HEK293T (cell line): Measurements from ENCODE around the gene SPATA31D3.
"Not testable (repeated sequence)": the region's sequence is repeated elsewhere in the genome, so short reads cannot be mapped to it uniquely, and the experiment has no call there.

Experiments used
- CTCF ChIA-PET: fragments of 350-600 bp; formaldehyde crosslinking; extraction: SDS; loops from one replicate; lab custom pipeline; 2021; ENCODE audit warnings: antibody characterized with exemption, inconsistent platforms; lab: Yijun Ruan, JAX
- POLR2A ChIA-PET: fragments of 350-600 bp; formaldehyde crosslinking; extraction: SDS; loops from one replicate; lab custom pipeline; 2020; ENCODE audit warnings: antibody characterized with exemption, inconsistent platforms; lab: Yijun Ruan, JAX
- DNase-seq: peaks from one replicate; pipeline ENCODE4 v3.0.0; 2012; ENCODE audit warnings: mixed read lengths; ENCODE audit errors: extremely low spot score
- ARNT ChIP-seq: fragments of 450-650 bp; IDR thresholded peaks from 2 replicates; pipeline ENCODE4 v1.6.1; 2017; ENCODE audit warnings: mild to moderate bottlenecking
- BHLHE40 ChIP-seq: fragments of 450-650 bp; IDR thresholded peaks from 2 replicates; pipeline ENCODE4 v1.6.1; 2016; ENCODE audit warnings: mild to moderate bottlenecking, moderate library complexity, borderline replicate concordance
- CTBP1 ChIP-seq: fragments of 450-650 bp; IDR thresholded peaks from 2 replicates; pipeline ENCODE4 v1.6.1; 2016; ENCODE audit warnings: borderline replicate concordance
- ELF4 ChIP-seq: fragments of 450-650 bp; IDR thresholded peaks from 2 replicates; pipeline ENCODE4 v1.6.1; 2017; ENCODE audit warnings: antibody characterized with exemption
- FOXA1 ChIP-seq: fragments of 450-650 bp; IDR thresholded peaks from 2 replicates; pipeline ENCODE4 v1.6.1; 2016; ENCODE audit warnings: mild to moderate bottlenecking
- FOXK2 ChIP-seq: fragments of 450-650 bp; IDR thresholded peaks from 2 replicates; pipeline ENCODE4 v1.6.1; 2016; ENCODE audit warnings: mild to moderate bottlenecking
- FOXM1 ChIP-seq: fragments of 450-650 bp; IDR thresholded peaks from 2 replicates; pipeline ENCODE4 v1.6.1; 2017; ENCODE audit warnings: mild to moderate bottlenecking, borderline replicate concordance
- HDGF ChIP-seq: fragments of 450-650 bp; IDR thresholded peaks from 2 replicates; pipeline ENCODE4 v1.6.1; 2017; ENCODE audit warnings: antibody characterized with exemption, borderline replicate concordance
- L3MBTL2 ChIP-seq: fragments of 450-650 bp; conservative IDR thresholded peaks from 2 replicates; pipeline ENCODE4 v1.6.1; 2016; ENCODE audit warnings: mild to moderate bottlenecking
- LEF1 ChIP-seq: fragments of 450-650 bp; IDR thresholded peaks from 2 replicates; pipeline ENCODE4 v1.6.1; 2017; ENCODE audit warnings: mild to moderate bottlenecking, borderline replicate concordance
- NFRKB ChIP-seq: fragments of 450-650 bp; IDR thresholded peaks from 2 replicates; pipeline ENCODE4 v1.6.1; 2016; ENCODE audit warnings: mild to moderate bottlenecking, moderate library complexity
- SP1 ChIP-seq: fragments of 450-650 bp; IDR thresholded peaks from 2 replicates; pipeline ENCODE4 v1.6.1; 2017
- SUZ12 ChIP-seq: fragments of 450-650 bp; IDR thresholded peaks from 2 replicates; pipeline ENCODE4 v1.6.1; 2016; ENCODE audit warnings: mild to moderate bottlenecking
- TARDBP ChIP-seq: fragments of 450-650 bp; IDR thresholded peaks from 2 replicates; pipeline ENCODE4 v1.6.1; 2016
- ZNF384 ChIP-seq: fragments of 450-650 bp; IDR thresholded peaks from 2 replicates; pipeline ENCODE4 v1.6.1; 2016
- TF ChIP-seq, protein P1 (sequence below): fragments of 450-650 bp; IDR thresholded peaks from 2 replicates; pipeline ENCODE4 v1.6.1; 2016

Gene SPATA31D3

DNA sequence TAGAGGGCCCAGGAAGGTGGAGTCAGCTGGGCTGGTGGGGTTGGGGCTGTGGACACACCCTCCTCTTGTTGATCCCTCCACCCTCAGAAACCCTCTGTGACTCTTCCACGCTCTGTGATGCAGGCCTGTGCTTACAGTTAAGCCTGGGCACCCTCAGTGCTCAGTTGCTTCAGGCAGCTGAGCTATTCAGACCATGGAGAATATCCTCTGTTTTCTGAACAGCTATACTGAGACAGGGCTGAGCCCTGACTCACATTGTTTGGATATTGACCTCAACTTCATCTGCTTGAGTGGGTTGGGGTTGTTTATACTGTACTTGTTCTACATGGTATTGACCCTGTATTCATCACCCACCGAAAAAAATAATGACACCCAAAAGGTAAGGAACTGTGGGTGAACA is at the start of gene SPATA31D3:
Gene SPATA31D3 (plus strand): TSS at position 108 of the 400 bp plus-strand sequence. CDS start 86 bp downstream, at position 194.
- CTCF ChIA-PET, POLR2A ChIA-PET, DNase-seq: not testable (repeated sequence)

DNA sequence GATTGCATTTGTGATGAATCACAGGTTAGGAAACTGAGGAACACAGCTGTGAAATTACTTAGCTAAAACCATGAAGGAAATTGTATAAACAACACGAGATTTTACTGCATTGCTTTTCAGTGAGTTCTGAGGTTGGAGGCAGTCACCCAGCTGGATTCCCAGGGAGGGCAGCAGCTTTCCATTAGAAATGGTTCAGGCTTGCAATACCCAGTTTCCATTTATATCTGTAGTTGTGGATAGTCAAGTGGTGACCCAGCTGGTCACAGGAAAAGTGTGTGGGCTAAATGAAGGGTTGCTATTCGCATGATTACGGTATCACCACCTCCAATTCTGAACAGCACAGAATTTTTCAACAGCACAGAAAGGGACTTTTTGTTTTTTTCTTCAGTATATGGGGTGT is 49.4 kb upstream of the SPATA31D3 start:
- CTCF ChIA-PET, result no interaction called here
- DNase-seq, result no peak
- TF ChIP-seq, protein P1, sequence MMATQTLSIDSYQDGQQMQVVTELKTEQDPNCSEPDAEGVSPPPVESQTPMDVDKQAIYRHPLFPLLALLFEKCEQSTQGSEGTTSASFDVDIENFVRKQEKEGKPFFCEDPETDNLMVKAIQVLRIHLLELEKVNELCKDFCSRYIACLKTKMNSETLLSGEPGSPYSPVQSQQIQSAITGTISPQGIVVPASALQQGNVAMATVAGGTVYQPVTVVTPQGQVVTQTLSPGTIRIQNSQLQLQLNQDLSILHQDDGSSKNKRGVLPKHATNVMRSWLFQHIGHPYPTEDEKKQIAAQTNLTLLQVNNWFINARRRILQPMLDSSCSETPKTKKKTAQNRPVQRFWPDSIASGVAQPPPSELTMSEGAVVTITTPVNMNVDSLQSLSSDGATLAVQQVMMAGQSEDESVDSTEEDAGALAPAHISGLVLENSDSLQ, result no peak
- no peak for TF ChIP-seq SUZ12
- no peak for TF ChIP-seq FOXK2
- no peak for TF ChIP-seq FOXM1
- no peak for TF ChIP-seq BHLHE40
- TF ChIP-seq ELF4, result no peak
- no peak for TF ChIP-seq ZNF384
- TF ChIP-seq ARNT, result no peak
- no peak for TF ChIP-seq FOXA1
- no peak for TF ChIP-seq TARDBP
- no peak for TF ChIP-seq SP1
- TF ChIP-seq L3MBTL2, result no peak
- no peak for TF ChIP-seq NFRKB
- TF ChIP-seq HDGF, result no peak
- TF ChIP-seq LEF1, result no peak
- TF ChIP-seq CTBP1, result no peak
- POLR2A ChIA-PET, result no interaction called here

DNA sequence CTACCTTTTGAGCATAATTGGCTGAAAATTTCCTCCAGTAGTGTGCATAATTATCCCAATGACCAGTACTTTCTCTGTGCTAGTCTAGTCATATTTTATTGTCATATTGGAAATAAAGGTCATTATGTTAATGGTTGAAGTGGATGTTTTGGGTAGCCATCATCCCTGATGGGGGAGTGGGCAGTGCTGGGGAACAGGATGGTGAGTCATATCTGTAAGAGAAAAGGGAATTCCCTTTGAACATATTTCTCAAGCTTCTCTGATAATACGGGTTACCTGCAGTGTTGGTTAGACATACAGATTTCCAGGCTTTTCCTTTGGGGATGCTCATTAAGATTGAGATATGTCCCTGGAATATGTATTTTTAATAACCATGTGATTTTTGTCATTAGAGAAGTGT is 48.4 kb upstream of the SPATA31D3 start:
- DNase-seq, result no peak
- POLR2A ChIA-PET, result no interaction called here
- CTCF ChIA-PET, result no interaction called here
- TF ChIP-seq BHLHE40 (no peak), SP1 (no peak), TARDBP (no peak), ELF4 (no peak), FOXM1 (no peak), SUZ12 (no peak), LEF1 (no peak)
- TF ChIP-seq, protein P1, result no peak

GRCh38 chr9:81896070-81896469 is 47.2 kb upstream of the SPATA31D3 start:
- CTCF ChIA-PET, result no interaction called here
- no peak for DNase-seq
- TF ChIP-seq NFRKB (no peak), FOXK2 (no peak), SUZ12 (no peak), L3MBTL2 (no peak), ARNT (no peak), SP1 (no peak), LEF1 (no peak), FOXM1 (no peak), TARDBP (no peak), HDGF (no peak), ELF4 (no peak), BHLHE40 (no peak), FOXA1 (no peak), CTBP1 (no peak), ZNF384 (no peak)
- TF ChIP-seq, protein P1, result no peak
- POLR2A ChIA-PET, result no interaction called here

GRCh38 chr9:81898851-81899250 is 44.4 kb upstream of the SPATA31D3 start:
- DNase-seq, result no peak
- ChIA-PET CTCF (interaction anchor here (0.7 kb wide), 1 partner anchor 194 kb away, joined by 5 read pairs; no protein-coding TSS in a partner anchor), POLR2A (no interaction called here)
- no peak for TF ChIP-seq CTBP1
- no peak for TF ChIP-seq FOXK2
- no peak for TF ChIP-seq HDGF
- no peak for TF ChIP-seq NFRKB
- TF ChIP-seq BHLHE40, result no peak
- no peak for TF ChIP-seq SP1
- no peak for TF ChIP-seq SUZ12
- no peak for TF ChIP-seq ZNF384
- no peak for TF ChIP-seq LEF1

GRCh38 chr9:81902196-81902595 is 41.1 kb upstream of the SPATA31D3 start:
- ChIA-PET CTCF (no interaction called here), POLR2A (no interaction called here)
- TF ChIP-seq FOXM1 (no peak), NFRKB (no peak), ARNT (no peak), L3MBTL2 (no peak), FOXK2 (no peak), SP1 (no peak), LEF1 (no peak), BHLHE40 (no peak), FOXA1 (no peak), TARDBP (no peak), HDGF (no peak), CTBP1 (no peak), SUZ12 (no peak), ELF4 (no peak), ZNF384 (no peak)
- TF ChIP-seq, protein P1, result no peak
- DNase-seq, result no peak
